Esophagus muscularis mucosa (tissue), 4 donors: ENCODE data around the gene EGF. TPM values are rescaled to one million over a fixed set of nuclear protein-coding genes. Genes with fewer than 3 reads are reported as not detected.

Experiments
- DNase-seq: peaks from one replicate; pipeline ENCODE4 v3.0.0-alpha.2; 2017; ENCODE audit errors: extremely low spot score
- H3K27ac ChIP-seq, 4 donors: fragments of 200-600 bp; sonication (generic); replicated peaks in 1 of 4; 1 replicate in 3 of 4; 2 replicates in 1 of 4; pipeline ENCODE4 v1.5.1; 2016 to 2019; ENCODE audit warnings: mild to moderate bottlenecking in 1 of 4
- H3K27me3 ChIP-seq, 4 donors: fragments of 200-600 bp; sonication (generic); one replicate each; pipeline versions ENCODE4 v1.5.1 to v1.6.0; 2016 to 2019
- H3K36me3 ChIP-seq, 4 donors: fragments of 200-600 bp; sonication (generic); one replicate each; pipeline ENCODE4 v1.5.1; 2016 to 2019
- H3K4me1 ChIP-seq, 4 donors: fragments of 200-600 bp; sonication (generic); one replicate each; pipeline ENCODE4 v1.5.1; 2016 to 2019
- H3K4me3 ChIP-seq, 4 donors: fragments of 200-600 bp; sonication (generic); 1 replicate in 2 of 4; 2 replicates in 2 of 4; pipeline ENCODE4 v1.5.1; 2016 to 2019; ENCODE audit warnings: mild to moderate bottlenecking in 4 of 4, moderate library complexity in 1 of 4
- H3K9me3 ChIP-seq, 4 donors: fragments of 200-600 bp; sonication (generic); 1 replicate in 3 of 4; 2 replicates in 1 of 4; pipeline ENCODE4 v1.5.1; 2016 to 2019
- EP300 ChIP-seq: sonication (generic); formaldehyde crosslinking; IDR thresholded peaks from one replicate; pipeline ENCODE4 v1.6.1; 2017; ENCODE audit warnings: antibody characterized with exemption
- POLR2A ChIP-seq: fragments of 450-650 bp; IDR thresholded peaks from one replicate; pipeline ENCODE4 v1.6.1; 2017; ENCODE audit warnings: antibody characterized with exemption, moderate library complexity, mild to moderate bottlenecking, low read depth
- POLR2AphosphoS5 ChIP-seq, 2 donors: sonication (generic); formaldehyde crosslinking; IDR thresholded peaks; one replicate each; pipeline ENCODE4 v1.6.1; 2017; ENCODE audit warnings: antibody characterized with exemption in 2 of 2
- WGBS: methylation state at CpG from one replicate; pipeline ENCODE4 v1.1.5; 2018; 5-methylcytosine and 5-hydroxymethylcytosine counted together
- intact Hi-C: fragments of 100-400 bp; cut with DNase I; formaldehyde crosslinking; loops from one replicate; pipeline ENCODE4 v1.15.1; 2023
- total RNA-seq, 4 donors: library from RNA; depleted of rRNA; stranded (reverse); fragments of >200 nt; gene quantifications; one replicate each; pipeline versions ENCODE4 v1.1.0 to v1.2.1, GENCODE V29; 2016
- TF ChIP-seq, protein P1 (sequence below), 3 experiments: fragments of 200-600 bp in 2 of 3; fragments of 450-650 bp in 1 of 3; sonication (generic) in 2 of 3; IDR thresholded peaks; one replicate each; pipeline ENCODE4 v1.5.1; 2017 to 2019; ENCODE audit warnings: antibody characterized with exemption in 3 of 3, mild to moderate bottlenecking in 2 of 3, moderate library complexity in 1 of 3

EGF gene
- total RNA-seq, 4 donors from 2014 or later = 0.75 to 3.6 (median 2.2) TPM

DNA sequence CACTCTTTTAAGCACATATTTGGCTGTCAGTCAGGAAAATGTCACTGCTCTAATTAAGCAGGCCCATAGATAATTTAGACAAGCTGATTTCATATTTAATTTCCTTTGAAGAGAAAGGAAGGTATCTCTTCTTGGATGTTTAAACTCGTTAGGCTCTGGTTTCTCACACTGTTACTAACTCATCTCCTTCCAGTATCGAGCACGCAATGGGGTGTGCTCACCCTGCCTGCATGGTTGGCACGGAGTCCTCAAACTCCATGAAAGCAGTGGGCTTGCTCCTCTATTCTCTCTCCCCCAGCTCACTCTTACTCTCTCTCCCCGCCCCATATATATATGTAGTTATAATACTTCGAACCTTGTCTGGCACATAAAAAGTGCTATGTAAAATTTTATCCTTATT, 76.9 kb downstream of the EGF start:
- 80% methylated on average over 6 of the region's 6 CpGs for WGBS
- TF ChIP-seq POLR2A (no peak), POLR2AphosphoS5 (IDR thresholded peaks at IDR 0.05) (no peak), EP300 (no peak)
- TF ChIP-seq, protein P1, sequence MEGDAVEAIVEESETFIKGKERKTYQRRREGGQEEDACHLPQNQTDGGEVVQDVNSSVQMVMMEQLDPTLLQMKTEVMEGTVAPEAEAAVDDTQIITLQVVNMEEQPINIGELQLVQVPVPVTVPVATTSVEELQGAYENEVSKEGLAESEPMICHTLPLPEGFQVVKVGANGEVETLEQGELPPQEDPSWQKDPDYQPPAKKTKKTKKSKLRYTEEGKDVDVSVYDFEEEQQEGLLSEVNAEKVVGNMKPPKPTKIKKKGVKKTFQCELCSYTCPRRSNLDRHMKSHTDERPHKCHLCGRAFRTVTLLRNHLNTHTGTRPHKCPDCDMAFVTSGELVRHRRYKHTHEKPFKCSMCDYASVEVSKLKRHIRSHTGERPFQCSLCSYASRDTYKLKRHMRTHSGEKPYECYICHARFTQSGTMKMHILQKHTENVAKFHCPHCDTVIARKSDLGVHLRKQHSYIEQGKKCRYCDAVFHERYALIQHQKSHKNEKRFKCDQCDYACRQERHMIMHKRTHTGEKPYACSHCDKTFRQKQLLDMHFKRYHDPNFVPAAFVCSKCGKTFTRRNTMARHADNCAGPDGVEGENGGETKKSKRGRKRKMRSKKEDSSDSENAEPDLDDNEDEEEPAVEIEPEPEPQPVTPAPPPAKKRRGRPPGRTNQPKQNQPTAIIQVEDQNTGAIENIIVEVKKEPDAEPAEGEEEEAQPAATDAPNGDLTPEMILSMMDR (IDR thresholded peaks at IDR 0.05) = no peak
- Histone ChIP-seq H3K27ac (no peak overlapping the region), H3K27me3 (no peaks in the 10 kb centered on the region), H3K9me3 (no peaks in the 10 kb centered on the region), H3K36me3 (no peaks in the 10 kb centered on the region), H3K4me3 (no peak overlapping the region), H3K4me1 (no peaks in the 10 kb centered on the region)
- intact Hi-C loops = no loop called here
- no peak for DNase-seq

DNA sequence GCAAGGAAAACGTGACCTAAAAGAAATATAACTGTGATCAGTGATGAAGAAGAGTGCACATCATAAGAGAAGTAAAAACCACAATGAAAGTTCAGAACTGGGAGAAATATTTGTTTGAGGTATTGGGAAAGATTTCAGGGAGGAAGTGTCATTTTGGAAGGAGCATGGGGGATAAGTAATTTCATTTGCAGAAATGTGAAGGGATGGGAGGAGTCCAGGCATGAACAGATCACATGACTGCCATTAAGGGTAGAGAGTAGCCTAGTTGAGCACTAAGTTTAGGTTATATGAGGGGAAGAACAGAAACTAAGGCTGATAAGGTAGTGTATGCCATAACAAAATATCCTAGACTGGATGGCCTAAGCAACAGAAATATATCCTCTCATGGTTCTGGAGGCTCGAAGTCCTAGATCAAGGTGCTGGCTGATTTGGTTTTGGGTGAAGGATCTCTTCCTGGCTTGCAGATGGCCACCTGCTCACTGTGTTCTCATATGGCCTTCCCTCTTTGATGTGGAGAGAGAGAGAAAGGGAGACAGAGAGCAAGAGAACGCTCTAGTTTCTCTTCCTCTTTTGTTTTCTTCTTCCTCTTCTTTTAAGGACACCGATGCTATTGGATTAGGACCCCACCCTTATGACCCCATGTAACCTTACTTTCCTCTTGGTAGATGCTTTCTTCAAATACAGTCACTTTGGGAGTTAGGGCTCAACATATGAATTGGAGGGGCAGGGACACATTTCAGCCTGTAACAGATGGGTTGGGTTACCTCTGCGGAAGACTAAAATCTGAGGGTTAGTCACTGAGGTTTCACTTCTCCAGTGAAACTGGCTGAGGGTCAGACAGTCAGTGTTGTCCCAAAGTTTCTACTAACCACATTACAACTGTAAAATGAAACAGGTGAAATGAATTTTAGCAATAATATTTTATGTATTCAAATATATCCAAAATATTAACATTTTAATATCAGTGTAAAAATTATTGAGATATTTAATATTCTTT, 77.9 kb downstream of the EGF start:
- intact Hi-C loops = no loop called here
- Histone ChIP-seq H3K27me3 (no peaks in the 10 kb centered on the region), H3K27ac (no peak overlapping the region), H3K9me3 (no peaks in the 10 kb centered on the region), H3K4me3 (no peak overlapping the region), H3K4me1 (no peaks in the 10 kb centered on the region), H3K36me3 (no peaks in the 10 kb centered on the region)
- no peak for DNase-seq
- TF ChIP-seq EP300 = no peak
- no peak for TF ChIP-seq POLR2AphosphoS5 (IDR thresholded peaks at IDR 0.05)
- no peak for TF ChIP-seq POLR2A
- 89% methylated on average over 5 of the region's 5 CpGs for WGBS

DNA sequence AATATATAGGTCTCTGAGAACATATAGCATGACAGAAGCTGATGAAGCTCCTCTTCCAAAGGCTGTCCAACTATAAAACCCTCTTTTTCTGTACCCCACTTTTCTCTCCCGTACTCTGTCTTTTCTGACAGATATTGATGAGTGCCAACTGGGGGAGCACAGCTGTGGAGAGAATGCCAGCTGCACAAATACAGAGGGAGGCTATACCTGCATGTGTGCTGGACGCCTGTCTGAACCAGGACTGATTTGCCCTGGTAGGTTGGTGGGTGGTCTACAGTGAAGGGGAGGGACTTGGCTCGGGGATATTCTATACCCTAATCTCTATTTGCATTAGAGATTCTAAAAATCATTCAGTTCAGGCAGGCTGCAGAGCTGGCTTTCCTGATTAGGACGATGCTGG, 80.4 kb downstream of the EGF start:
- Histone ChIP-seq H3K9me3 (no peaks in the 10 kb centered on the region), H3K27ac (no peak overlapping the region), H3K4me1 (no peaks in the 10 kb centered on the region), H3K36me3 (no peaks in the 10 kb centered on the region), H3K27me3 (no peaks in the 10 kb centered on the region), H3K4me3 (no peak overlapping the region)
- no peak for DNase-seq
- intact Hi-C loops = no loop called here
- TF ChIP-seq EP300 (no peak), POLR2A (no peak), POLR2AphosphoS5 (IDR thresholded peaks at IDR 0.05) (no peak)
- TF ChIP-seq, protein P1 (IDR thresholded peaks at IDR 0.05) = no peak
- WGBS = 67% methylated on average over 4 of the region's 4 CpGs

DNA sequence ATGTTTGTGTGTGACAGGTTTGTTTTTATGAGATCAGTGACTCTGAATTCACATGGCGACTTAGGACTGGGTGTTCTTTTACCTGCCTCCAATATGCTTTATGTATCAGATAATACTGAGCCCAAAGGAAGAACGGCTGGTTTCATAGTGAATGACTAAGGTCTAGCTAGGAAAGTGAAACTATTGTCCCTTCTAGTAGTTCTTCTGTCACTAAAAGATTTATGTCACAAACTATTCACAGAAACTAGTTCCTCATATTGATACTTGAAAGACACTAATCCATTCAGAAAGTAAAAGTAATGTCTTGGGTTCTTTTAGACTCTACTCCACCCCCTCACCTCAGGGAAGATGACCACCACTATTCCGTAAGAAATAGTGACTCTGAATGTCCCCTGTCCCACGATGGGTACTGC, 81.7 kb downstream of the EGF start:
- Histone ChIP-seq H3K9me3 (no peaks in the 10 kb centered on the region), H3K27ac (no peak overlapping the region), H3K27me3 (no peaks in the 10 kb centered on the region), H3K36me3 (no peaks in the 10 kb centered on the region), H3K4me3 (no peak overlapping the region), H3K4me1 (no peaks in the 10 kb centered on the region)
- DNase-seq = no peak
- TF ChIP-seq, protein P1 (IDR thresholded peaks at IDR 0.05) = no peak
- no peak for TF ChIP-seq POLR2AphosphoS5 (IDR thresholded peaks at IDR 0.05)
- TF ChIP-seq POLR2A = no peak
- no peak for TF ChIP-seq EP300
- intact Hi-C loops = no loop called here
- 78% methylated on average over 4 of the region's 4 CpGs for WGBS

DNA sequence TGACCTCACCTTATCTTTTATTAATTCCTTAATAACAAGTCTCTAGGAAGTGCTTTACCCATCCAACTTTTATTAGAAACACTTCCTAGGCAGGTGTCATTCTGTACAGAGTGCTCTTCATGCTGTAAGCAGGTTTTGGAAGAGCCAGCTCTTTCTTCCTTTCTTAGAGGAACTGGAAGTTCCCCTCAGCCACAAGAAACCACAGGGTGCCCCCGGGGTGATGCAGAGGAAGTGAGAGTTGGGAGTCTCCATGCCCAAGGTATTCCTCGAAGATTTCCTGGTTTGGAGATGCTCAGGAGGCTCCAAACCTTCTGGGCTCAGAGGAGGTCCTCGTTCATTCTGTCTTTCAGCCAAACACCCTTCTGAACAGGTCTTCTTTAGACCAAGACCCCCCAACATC, 83.8 kb downstream of the EGF start:
- H3K4me1 ChIP-seq = no peaks in the 10 kb centered on the region
- intact Hi-C loops = no loop called here
- no peak for TF ChIP-seq POLR2A
- TF ChIP-seq, protein P1 (IDR thresholded peaks at IDR 0.05) = no peak
- no peak for TF ChIP-seq POLR2AphosphoS5 (IDR thresholded peaks at IDR 0.05)
- no peak for TF ChIP-seq EP300
- H3K4me3 ChIP-seq = no peak overlapping the region
- no peaks in the 10 kb centered on the region for H3K27me3 ChIP-seq
- DNase-seq = no peak
- H3K36me3 ChIP-seq = no peaks in the 10 kb centered on the region
- no peak overlapping the region for H3K27ac ChIP-seq
- 54% methylated on average over 3 of the region's 3 CpGs for WGBS
- no peaks in the 10 kb centered on the region for H3K9me3 ChIP-seq
